GM19372 (cell line): ENCODE results near the gene SS18L1.

ENCODE experiments used
- ATAC-seq: cut with Tn5 transposase; IDR thresholded peaks from one replicate; pipeline ENCODE4 v1.9.1; 2021; ENCODE audit warnings: mild to moderate bottlenecking, low read depth, moderate library complexity; ENCODE audit not compliant: unreplicated experiment

Gene SS18L1

GRCh38 chr20:62222266-62222850 is 78.8 kb downstream of the SS18L1 start:
- no peak for ATAC-seq

GRCh38 chr20:62222972-62223371 is 79.4 kb downstream of the SS18L1 start:
- no peak for ATAC-seq

GRCh38 chr20:62223571-62223970 is 80.0 kb downstream of the SS18L1 start:
- ATAC-seq: no peak

GRCh38 chr20:62224113-62224855 is 80.7 kb downstream of the SS18L1 start:
- ATAC-seq: no peak

- ATAC-seq: no peak
Measured at GRCh38 chr20:62225026-62225425, 81.5 kb downstream of the SS18L1 start.

- no peak for ATAC-seq
Measured at GRCh38 chr20:62225820-62226635, 82.5 kb downstream of the SS18L1 start.

- ATAC-seq: no peak
Measured at GRCh38 chr20:62226707-62227590, 83.4 kb downstream of the SS18L1 start.

- no peak for ATAC-seq
Measured at GRCh38 chr20:62227591-62227976, 84.0 kb downstream of the SS18L1 start.

- ATAC-seq: no peak
Measured at GRCh38 chr20:62227977-62228958, 84.7 kb downstream of the SS18L1 start.

- no peak for ATAC-seq
Measured at GRCh38 chr20:62228982-62229545, 85.5 kb downstream of the SS18L1 start.

GRCh38 chr20:62229667-62230066 is 86.1 kb downstream of the SS18L1 start:
- ATAC-seq: no peak

- ATAC-seq: no peak
Measured at GRCh38 chr20:62230276-62230675, 86.7 kb downstream of the SS18L1 start.

- ATAC-seq: no peak
Measured at GRCh38 chr20:62230696-62231095, 87.1 kb downstream of the SS18L1 start.

GRCh38 chr20:62231292-62231691 is 87.7 kb downstream of the SS18L1 start:
- ATAC-seq: no peak
